Colon (tissue), 2 donors: Measurements from ENCODE around the gene ZNF620.
"Not testable (repeated sequence)": the region's sequence is repeated elsewhere in the genome, so short reads cannot be mapped to it uniquely, and the experiment has no call there.

Experiments used
- FAIRE-seq: peaks from 2 replicates; lab custom pipeline; 2012; peaks lifted over from hg19 to GRCh38; lab: Jason Lieb, UNC
- donor health status: control.
- donor health status: control.

Gene ZNF620

DNA sequence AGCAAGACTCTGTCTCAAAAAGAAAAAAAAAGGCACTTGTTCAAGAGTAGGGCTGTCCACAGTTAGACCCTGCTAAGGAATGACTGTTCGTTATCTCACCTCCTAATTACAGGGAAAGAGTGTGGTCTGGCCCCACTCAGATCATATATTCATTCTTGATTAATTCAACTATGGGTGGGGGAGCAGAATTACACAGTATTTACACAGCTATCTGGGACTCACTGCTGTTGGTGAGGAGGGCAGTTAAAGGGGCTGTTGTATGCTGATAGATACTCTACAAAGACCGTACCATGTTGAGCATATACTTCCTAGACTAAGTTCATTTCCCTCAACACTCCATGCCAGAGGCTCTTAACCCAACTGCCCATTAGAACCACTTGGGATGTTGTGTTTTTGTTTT is 3.8 kb upstream of the ZNF620 start:
- no peak for FAIRE-seq

DNA sequence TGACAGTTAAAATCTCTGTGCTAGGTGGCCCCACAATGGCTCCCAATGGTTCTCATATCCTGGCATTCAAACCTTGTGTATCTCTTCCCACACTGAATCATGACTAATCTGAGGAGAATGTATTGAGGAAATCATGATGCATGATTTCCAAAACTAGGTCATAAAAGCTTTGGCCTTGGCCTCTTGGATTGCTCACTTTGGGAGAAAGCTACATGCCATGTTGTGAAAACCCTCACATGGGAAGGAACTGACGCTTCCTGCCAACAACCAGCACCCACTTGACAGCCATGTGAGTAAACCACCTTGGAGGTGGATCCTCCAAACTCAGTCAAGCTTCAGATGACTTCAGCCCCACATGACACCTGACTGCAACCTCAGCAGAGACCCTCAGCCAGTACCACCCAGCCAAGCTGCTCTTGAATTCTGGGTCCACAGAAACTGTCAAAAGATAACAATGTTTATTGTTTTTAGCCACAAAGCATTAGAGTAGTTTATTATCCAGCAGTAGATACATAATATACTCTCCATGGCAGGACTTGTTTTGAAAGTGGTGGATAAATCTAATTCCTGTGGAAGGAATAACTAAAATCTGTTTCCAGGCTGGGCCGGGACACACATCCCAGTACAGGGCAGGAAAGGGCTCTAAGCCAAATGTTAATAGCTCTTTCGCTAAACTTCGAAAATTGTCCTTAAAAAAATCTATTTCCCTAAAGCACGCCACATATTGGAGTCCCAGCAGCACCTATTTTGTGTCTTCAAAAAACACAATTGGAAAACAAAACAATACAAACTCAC is 1.0 kb upstream of the ZNF620 start:
- FAIRE-seq = no peak

DNA sequence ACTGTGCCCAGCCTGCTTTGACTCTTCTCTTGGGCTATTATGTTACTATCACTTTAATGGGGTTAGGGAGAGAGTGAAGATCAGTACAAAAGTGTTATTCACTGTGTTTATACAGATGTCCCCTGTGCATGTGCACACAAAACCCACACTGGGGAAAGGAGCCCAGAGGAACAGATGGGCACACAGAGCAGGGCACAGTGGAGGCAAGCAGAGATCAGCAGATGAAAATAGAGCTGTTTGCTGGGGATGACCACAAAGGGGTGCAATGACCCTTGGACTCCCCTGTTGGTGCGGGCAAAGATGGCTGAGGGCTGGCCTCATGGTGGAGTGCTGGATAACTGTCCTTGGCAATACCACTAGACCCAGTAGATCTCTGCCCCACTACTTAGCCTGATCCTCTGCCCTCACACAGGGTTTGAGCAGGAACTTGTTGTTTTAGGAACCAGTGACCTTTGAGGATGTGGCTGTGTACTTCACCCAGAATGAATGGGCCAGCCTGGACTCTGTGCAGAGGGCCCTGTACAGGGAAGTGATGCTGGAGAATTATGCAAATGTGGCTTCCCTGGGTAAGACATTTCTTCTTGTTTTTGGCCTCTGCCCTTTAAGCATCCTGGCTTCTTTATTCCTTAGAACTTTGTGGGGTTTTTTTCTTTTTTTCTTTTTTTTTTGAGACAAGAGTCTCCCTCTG is 5.3 kb downstream of the ZNF620 start:
- no peak for FAIRE-seq

DNA sequence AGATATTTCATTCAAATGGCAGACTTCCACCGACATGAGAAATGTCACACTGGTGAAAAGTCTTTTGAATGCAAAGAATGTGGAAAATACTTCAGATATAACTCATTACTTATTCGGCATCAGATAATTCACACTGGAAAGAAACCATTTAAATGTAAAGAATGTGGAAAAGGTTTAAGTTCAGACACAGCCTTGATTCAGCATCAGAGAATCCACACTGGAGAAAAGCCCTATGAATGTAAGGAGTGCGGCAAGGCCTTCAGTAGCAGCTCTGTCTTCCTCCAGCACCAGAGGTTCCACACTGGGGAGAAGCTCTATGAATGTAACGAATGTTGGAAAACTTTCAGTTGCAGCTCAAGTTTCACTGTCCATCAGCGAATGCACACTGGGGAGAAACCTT is 10.4 kb downstream of the ZNF620 start:
- no peak for FAIRE-seq

DNA sequence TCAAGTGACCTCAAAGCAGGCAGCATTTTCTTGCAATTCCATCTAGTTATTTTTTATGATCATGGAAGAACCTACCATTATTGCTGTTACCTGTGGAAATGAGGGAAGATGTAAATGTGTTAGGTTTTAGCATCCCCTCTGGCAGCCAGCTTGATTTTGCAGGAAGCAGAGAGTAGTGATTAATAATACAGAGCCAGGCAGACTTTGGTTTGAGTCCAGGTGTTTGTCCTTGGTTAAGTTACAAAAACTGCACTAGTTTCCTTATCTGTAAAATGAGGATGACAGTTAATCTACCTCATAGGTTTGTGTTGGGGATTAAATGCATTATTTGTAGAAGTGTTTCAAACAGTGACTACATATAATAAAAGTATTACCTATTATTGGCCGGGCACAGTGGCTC is 12.2 kb downstream of the ZNF620 start:
- FAIRE-seq = no peak

DNA sequence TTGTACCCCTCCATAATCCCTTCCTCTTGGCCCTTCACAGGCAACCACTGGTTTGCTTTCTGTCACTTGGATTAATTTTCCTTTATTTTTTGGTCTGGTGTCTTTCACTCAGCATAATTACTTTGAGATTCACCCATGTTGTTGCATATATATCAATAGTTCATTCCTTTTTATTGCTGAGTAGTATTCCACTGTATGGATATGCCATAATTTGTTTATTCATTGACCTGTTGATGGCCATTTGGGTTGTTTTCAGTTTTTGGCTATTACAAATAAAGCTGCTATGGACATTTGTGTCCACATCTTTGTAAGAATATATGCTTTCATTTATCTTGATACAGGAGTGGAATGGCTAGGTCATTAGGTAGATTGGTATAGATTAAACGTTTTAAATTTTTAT is 13.0 kb downstream of the ZNF620 start:
- no peak for FAIRE-seq

DNA sequence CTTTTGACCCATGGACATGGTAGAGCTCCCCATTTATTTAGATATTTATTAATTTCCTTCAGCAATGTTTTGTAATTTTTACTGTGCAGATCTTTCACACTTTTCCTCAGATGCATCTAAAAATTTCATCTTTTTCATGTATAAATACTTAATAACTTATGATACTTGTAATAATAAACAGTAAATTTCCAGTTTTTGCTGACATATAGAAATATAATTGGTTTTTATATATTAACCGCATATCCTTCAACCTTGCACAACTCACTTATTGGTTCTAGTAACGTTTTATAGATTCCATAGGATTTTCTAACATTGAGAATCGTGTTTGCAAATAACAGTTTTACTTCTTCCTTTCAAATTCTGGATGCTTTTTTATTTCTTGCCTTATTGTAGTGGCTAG is 15.4 kb downstream of the ZNF620 start:
- no peak for FAIRE-seq

DNA sequence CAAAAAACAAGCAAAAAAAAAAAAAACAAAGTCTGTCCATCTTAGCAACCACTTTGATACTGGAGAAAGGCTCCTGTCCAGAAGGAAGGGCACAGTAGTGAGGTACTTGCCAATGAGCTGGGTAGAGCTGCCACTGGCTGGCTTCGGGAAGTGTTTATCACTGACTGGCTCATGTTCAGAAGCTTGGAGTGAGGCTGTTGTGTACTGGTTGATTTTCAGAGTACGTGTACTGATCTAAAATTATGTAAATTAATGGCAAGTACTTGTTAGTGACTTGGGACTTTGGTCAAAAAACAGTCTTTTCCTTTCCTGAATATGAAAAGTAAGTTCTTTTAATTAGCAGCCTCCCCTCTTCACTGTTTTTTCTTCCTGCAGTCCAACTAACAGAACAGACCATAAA is 17.9 kb downstream of the ZNF620 start:
- no peak for FAIRE-seq

DNA sequence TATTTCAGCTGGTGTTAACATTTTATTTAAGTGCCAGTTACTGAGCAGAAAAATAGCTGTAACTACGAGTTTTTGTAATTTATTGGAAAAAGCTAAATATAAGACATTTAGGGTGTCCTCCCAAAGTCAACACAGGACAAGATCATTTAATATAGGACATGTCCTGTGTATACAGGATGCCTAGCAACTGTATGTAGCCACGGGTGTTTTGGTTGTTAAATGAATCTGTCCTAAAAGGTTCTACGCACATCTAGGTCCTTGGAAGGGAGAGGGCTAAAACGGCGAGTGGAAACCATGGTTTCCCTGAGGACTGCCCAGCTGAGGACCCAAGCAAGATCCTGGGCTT is 18.4 kb downstream of the ZNF620 start:
- FAIRE-seq = no peak

DNA sequence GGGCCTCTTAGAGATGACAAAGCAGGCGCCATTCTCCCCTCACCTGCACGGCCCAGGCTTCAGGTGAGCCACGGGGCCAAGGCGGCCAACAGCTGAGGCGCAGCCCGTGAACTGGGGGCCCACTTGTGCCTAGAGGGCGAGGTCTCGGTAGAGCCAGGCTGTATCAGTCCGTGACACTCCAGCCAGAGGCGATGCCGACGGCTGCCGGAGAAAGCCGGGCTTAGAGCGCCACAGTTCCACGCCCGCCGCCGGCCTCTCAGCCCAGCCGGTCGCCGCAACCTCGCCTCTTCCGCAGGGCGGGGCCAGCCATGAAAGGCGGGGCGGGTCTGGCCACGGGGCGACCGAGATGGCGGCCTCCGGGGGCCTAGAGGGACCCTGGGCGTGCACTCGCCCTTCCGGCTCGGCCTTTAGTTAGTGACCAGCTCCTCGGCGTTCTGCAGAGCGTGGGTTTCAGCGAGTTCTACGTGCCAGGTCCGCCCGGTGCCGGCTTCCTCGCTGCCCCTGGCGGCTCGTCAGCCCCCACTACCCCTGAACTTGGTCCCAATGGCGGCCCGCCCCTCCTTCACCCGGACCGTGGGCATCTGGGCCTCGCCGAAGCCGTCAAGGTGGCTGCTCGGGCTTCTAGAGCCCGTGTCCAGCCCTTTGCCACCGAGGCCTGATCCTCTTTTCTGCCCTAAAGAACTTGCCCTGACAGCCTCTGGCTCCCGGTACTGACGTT is 18.9 kb downstream of the ZNF620 start, which contains the start of gene ZNF621:
Gene ZNF621, plus strand, starts transcription at position 393 of the 718 bp plus-strand sequence. CDS start 881 bp downstream, outside the sequence.
- no peak for FAIRE-seq

DNA sequence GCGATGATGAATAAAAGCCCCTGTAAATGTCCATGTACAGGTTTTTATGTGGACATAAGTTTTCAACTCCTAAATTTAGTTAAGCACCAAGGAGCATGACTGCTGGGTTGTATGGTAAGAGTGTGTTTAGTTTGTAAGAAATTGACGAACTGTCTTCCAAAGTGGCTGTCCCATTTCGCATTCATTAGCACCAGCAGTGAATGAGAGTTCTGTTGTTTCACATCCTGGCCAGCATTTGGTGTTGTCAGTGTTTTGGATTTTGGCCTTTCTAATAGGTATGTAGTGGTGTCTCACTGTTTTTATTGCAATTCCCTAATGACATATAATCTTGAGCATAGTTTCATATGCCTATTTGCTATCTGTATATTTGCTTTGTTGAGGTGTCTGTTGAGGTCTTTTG is 22.6 kb downstream of the ZNF620 start:
- no peak for FAIRE-seq

DNA sequence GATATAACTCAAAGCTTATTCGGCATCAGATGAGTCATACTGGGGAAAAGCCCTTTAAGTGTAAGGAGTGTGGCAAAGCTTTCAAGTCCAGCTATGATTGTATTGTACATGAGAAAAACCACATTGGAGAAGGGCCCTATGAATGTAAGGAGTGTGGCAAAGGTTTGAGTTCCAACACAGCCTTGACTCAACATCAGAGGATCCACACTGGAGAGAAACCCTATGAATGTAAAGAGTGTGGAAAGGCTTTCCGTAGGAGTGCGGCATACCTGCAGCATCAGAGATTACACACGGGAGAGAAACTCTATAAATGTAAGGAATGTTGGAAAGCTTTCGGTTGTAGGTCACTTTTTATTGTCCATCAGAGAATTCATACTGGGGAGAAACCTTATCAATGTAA is 26.4 kb downstream of the ZNF620 start:
- no peak for FAIRE-seq

DNA sequence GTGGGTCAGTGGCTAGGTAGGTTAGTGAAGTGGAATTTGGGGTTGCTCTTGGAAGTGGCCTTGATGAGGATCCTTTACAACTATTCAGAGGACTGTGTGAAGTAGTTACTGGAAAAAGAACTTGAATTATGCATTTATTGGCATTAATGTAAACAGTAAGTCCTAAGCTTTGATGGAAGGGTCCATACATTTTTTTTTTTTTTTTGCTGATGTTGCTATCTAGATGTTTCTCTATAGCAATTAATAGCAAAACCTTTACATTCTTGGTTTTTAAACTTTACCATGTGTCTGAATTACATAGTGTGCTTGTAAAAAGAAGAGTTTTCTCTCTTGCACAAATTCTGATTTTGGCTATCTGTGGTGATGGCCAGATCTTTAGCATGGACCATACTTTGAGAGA is 28.4 kb downstream of the ZNF620 start:
- FAIRE-seq = no peak

DNA sequence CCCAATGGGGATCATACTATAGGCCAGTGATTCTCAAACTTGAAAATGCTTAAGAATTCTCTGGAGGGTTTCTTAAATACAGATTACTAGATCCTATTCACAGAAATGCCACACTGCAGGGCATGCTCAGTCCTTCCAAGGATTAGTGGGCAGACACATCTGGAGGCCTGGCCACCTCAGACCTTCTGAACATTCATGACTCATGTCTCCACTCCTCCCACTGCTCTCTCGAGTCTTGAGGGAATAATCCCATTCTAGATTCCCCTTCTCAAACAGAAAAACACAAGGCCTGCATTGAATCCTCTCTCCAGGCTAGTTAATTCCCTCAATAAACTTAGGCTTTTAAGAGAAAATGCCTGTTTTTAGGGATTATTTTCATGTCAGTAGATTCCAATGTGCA is 41.0 kb downstream of the ZNF620 start:
- no peak for FAIRE-seq

DNA sequence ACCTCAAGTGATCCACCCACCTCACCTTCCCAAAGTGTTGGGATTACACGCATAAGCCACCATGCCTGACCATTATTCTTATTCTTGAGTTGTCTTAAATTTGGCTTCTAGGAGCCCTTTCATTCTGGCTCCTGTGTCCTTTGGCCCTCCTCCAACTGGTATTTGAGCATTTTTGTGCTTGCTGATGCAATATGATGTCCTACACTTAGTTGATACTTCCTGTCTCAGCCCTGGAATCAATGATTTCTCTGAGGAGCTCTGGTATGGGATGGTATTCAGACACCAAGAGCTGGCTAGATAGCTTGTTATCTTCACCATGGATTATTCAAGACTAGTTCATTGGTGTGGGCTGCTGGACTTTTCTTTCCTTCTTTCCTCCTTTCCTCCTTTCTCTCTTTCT is 44.3 kb downstream of the ZNF620 start:
- FAIRE-seq = no peak

DNA sequence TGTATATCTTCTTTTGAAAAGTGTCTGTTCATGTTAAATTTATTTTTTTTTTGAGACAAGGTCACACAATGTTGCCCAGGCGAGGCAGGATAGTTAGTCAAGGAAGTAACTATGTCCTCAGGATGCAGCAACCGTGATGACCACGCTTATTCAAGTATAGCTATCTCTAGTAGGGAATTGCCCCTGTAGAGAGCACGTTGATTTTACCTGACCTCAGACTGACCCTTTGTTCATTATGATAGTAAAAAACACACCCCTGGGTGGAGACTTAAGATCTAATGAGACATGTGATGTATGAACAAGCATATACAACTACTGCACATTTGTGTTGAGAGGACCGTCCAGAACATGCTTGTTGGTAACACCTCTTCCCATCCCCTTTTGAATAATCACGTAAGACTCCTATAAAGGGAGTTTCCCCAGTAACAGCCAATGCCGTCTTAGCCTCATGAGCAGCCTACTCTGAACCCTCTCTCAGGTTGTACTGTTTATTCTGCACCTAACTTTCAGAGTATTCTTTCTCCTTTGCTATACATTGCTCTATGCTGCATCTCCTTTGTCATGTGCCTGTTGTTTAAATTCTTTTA is 51.8 kb downstream of the ZNF620 start:
- FAIRE-seq = no peak

DNA sequence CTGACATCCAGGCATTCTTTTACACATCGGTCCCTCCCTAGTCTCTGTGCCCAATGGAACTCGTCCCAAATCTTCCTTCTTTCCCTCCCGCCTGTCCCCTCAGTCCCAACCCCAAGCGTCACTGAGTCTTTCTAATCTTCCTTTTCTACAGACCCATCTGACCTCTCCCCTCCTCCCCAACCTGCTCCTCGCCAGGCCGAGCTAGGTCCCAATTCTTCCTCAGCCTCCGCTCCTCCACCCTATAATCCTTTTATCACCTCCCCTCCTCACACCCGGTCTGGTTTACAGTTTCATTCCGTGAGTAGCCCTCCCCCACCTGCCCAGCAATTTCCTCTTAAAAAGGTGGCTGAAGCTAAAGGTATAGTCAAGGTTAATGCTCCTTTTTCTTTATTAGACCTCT is 56.6 kb downstream of the ZNF620 start:
- FAIRE-seq = not testable (repeated sequence)

DNA sequence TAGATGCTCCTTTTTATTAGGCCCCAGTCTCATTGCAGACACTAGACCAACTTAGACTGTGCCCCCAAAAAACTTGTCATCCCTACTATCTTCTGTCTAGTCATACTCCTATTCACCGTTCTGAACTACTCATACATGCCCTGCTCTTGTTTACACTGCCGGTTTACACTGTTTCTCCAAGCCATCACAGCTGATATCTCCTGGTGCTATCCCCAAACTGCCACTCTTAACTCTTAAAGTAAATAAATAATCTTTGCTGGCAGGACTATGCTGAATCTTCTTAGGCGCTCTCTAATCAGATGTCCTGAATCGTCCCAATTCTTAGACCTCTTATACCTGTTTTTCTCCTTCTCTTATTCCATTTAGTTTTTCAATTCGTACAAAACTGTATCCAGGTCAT is 59.8 kb downstream of the ZNF620 start:
- FAIRE-seq = not testable (repeated sequence)

DNA sequence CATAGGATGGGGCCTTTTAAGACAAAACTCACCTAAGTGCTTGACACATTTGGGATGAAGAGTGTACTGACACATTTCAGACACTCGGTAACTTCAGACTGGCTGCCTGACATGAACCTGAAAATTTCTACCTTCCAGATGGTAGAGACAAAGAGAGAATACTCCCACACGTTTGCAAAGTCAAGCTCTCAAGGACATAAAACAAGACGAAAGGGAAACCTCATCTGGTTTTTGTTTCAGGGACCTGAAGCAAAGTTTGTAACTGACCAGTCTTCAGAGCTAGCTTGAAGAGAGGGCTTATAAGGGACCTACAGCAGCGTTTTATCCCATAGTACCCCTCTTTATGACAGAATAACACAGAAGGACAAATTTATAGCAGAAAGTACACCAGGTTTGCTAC is 60.9 kb downstream of the ZNF620 start:
- no peak for FAIRE-seq
